Lower leg skin (tissue), 4 donors: Measurements from ENCODE around the gene EFCAB6. TPM values are rescaled to one million over a fixed set of nuclear protein-coding genes. Genes with fewer than 3 reads are reported as not detected.

Experiments used
- DNase-seq, 2 donors: peaks; one replicate each; pipeline ENCODE4 v3.0.0-alpha.2; 2019; ENCODE audit warnings: low spot score in 2 of 2
- H3K4me3 ChIP-seq: fragments of 200-600 bp; sonication (generic); 2 replicates; pipeline ENCODE4 v1.5.1; 2017; ENCODE audit warnings: mild to moderate bottlenecking, low read depth; ENCODE audit not compliant: poor library complexity, severe bottlenecking
- POLR2A ChIP-seq, 2 donors: fragments of 450-650 bp; IDR thresholded peaks; one replicate each; pipeline ENCODE4 v1.6.1; 2016 to 2017; ENCODE audit warnings: antibody characterized with exemption in 2 of 2, mild to moderate bottlenecking in 1 of 2, moderate library complexity in 1 of 2
- WGBS, 2 donors: methylation state at CpG; one replicate each; pipeline ENCODE4 v1.1.5; 2018; 5-methylcytosine and 5-hydroxymethylcytosine counted together
- intact Hi-C: fragments of 100-400 bp; cut with DNase I; formaldehyde crosslinking; loops from one replicate; pipeline ENCODE4 v1.15.0; 2023; ENCODE audit warnings: low total_unique reads
- total RNA-seq, 4 donors: library from RNA; depleted of rRNA; stranded (reverse); fragments of >200 nt; gene quantifications; one replicate each; pipeline ENCODE4 v1.1.0, GENCODE V29; 2016
- TF ChIP-seq, protein P1 (sequence below), 3 donors: fragments of 450-650 bp; IDR thresholded peaks; one replicate each; pipeline ENCODE4 v1.5.1; 2016; ENCODE audit warnings: antibody characterized with exemption in 3 of 3, mild to moderate bottlenecking in 3 of 3, moderate library complexity in 2 of 3

EFCAB6 gene
- total RNA-seq, 4 donors from 2014 or later, result 0.44 to 4.2 (median 1.8) TPM

DNA sequence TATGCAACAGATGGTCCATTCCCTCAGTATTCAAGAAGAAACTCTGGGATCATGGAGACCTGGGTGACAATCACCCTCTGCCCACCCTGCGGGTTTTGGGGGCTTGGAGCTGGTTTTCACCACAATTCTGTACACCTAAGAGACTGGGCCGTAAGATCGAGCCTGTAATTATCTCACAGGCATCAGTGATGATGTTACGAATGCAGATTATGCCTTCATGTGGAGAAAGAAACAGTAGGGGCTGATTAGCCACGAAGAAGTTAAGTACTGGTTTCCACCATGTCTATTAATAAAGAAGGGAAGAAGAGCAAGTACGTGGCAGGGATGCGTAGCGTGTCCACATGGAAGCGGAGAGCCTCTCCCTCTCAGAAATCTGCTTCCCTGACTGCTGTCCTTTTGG is 5.3 kb upstream of the EFCAB6 start:
- intact Hi-C loops, result no loop called here
- no peak for DNase-seq
- WGBS, 2 donors, result 94 to 96% methylated on average over 9 of the region's 9 CpGs
- H3K4me3 ChIP-seq, result no peak overlapping the region
- TF ChIP-seq, protein P1, sequence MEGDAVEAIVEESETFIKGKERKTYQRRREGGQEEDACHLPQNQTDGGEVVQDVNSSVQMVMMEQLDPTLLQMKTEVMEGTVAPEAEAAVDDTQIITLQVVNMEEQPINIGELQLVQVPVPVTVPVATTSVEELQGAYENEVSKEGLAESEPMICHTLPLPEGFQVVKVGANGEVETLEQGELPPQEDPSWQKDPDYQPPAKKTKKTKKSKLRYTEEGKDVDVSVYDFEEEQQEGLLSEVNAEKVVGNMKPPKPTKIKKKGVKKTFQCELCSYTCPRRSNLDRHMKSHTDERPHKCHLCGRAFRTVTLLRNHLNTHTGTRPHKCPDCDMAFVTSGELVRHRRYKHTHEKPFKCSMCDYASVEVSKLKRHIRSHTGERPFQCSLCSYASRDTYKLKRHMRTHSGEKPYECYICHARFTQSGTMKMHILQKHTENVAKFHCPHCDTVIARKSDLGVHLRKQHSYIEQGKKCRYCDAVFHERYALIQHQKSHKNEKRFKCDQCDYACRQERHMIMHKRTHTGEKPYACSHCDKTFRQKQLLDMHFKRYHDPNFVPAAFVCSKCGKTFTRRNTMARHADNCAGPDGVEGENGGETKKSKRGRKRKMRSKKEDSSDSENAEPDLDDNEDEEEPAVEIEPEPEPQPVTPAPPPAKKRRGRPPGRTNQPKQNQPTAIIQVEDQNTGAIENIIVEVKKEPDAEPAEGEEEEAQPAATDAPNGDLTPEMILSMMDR (IDR thresholded peaks at IDR 0.05), result no peak
- no peak for TF ChIP-seq POLR2A (IDR thresholded peaks at IDR 0.05)

DNA sequence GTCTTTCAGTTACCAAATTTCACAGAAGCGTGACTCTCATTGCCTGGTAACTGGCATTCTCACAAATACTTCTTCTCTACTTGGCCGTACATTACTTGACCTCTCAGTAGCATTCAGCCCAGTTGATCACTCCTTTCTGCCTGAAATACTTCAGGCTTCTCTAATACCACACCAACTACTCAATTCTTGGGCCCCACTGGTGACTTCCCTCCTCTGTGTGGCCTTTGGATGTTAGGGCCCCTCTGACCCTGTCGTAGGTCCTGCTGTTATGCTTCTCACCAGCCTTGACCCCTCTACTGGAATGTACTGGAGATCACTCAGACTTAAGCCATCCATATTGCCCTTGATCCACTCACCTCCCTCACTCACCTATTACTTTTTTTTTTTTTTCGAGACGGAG is 2.2 kb upstream of the EFCAB6 start:
- TF ChIP-seq, protein P1 (IDR thresholded peaks at IDR 0.05), result no peak
- no peak for TF ChIP-seq POLR2A (IDR thresholded peaks at IDR 0.05)
- intact Hi-C loops, result no loop called here
- no peak overlapping the region for H3K4me3 ChIP-seq
- DNase-seq, result no peak
- WGBS, 2 donors, result 95 to 96% methylated on average over 5 of the region's 5 CpGs

DNA sequence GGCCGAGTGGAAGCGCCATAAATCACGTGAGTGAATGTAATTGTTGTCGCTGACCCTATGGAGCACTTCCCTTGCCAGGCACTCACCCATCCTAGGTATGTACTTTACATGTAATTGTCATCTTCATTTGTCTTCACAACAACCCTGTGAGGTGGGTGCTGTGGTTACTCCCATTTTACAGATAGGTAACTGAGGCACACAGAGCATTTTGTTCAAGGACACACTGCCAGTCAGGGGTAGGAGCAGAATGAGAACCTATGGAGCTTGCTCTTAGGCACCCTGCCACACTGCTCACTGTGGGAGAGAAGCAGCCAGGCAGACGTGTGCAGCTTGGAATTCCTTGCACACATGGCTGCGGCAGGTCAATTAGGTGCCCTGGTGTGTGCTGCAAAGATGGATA is 785 bp upstream of the EFCAB6 start:
- TF ChIP-seq, protein P1 (IDR thresholded peaks at IDR 0.05), result no peak
- no peak for TF ChIP-seq POLR2A (IDR thresholded peaks at IDR 0.05)
- peak overlapping the region; percentile 61 for H3K4me3 ChIP-seq
- 24 to 25% methylated on average over 6 of the region's 6 CpGs for WGBS, 2 donors
- intact Hi-C loops, result no loop called here
- DNase-seq, result no peak

- intact Hi-C loops, result no loop called here
- no peak for DNase-seq
- TF ChIP-seq, protein P1 (IDR thresholded peaks at IDR 0.05), result no peak
- TF ChIP-seq POLR2A (IDR thresholded peaks at IDR 0.05), result no peak
- WGBS, 2 donors, result 0% methylated on average over 9 to 10 of the region's 21 CpGs
- H3K4me3 ChIP-seq, result peak overlapping the region; percentile 61
Measured at GRCh38 chr22:43811777-43812148, 342 bp downstream of the EFCAB6 start.

- 81 to 84% methylated on average over 5 of the region's 5 CpGs for WGBS, 2 donors
- TF ChIP-seq, protein P1 (IDR thresholded peaks at IDR 0.05), result no peak
- TF ChIP-seq POLR2A (IDR thresholded peaks at IDR 0.05), result no peak
- no peak overlapping the region for H3K4me3 ChIP-seq
- DNase-seq, result no peak
- intact Hi-C loops, result no loop called here
Measured at GRCh38 chr22:43802897-43803495, 9.1 kb downstream of the EFCAB6 start.

- WGBS, 2 donors, result 81 to 95% methylated on average over 1 of the region's 1 CpG
- intact Hi-C loops, result no loop called here
- TF ChIP-seq POLR2A (IDR thresholded peaks at IDR 0.05), result no peak
- TF ChIP-seq, protein P1 (IDR thresholded peaks at IDR 0.05), result no peak
- no peak overlapping the region for H3K4me3 ChIP-seq
- DNase-seq, result no peak
Measured at GRCh38 chr22:43800970-43801369, 11.1 kb downstream of the EFCAB6 start.
